ENCODE results near the gene RIMS4. TPM values are rescaled to one million over a fixed set of nuclear protein-coding genes. Genes with fewer than 3 reads are reported as not detected.

Gene RIMS4
- total RNA-seq, 1 experiment from 2014 or later, result 16.3 TPM

DNA sequence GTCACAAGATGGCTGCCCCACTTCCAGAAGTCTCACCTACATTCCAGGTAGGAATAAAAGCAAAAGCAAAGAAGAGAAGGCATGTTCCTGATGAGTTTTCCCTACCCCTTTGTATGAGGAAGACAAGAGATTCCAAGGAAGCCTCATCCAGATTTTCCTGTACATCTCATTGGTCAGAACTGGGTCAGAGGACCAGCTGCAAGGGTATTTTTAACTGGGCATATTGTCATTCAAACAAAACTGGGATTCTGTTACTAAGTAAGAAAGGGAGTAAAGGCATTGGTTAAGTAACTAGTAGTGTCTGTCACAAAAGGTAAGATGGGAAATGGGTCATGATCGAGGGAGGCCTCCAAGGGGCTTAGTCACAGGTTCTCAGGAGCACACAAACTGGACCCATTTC, 28.2 kb upstream of the RIMS4 start:
- no peak overlapping the region for H3T11ph ChIP-seq (ENCODE audit: low read length)

More for the DNA sequence above, 28.2 kb upstream of the RIMS4 start:
- Mint-ChIP-seq H3K36me3 (ENCODE audit: insufficient read depth in 1 of 3, low read depth in 3 of 3) (peaks cover 0 to 6% (median 4%) of the 10 kb centered on the region in 3 experiments; a peak in 6 of 7 replicates), H3K9me3 (peaks cover 4 to 5% of the 10 kb centered on the region in 2 experiments), H3K27ac (no peak overlapping the region), H3K4me3 (no peak overlapping the region), H3K4me1 (0 out of 4 replicates have a peak, but pooled peaks cover 0 to 6% of the 10 kb centered on the region in 2 experiments), H3K27me3 (ENCODE audit: low read depth) (peaks cover 9% of the 10 kb centered on the region; the same call in 1 of the 2 replicates)
- Histone ChIP-seq H3K4me2 (ENCODE audit: insufficient read depth, insufficient read length, low read length) (no peak overlapping the region), H3K27ac (ENCODE audit: insufficient read length, low read depth, low read length) (no peak overlapping the region), H3K27me3 (ENCODE audit: insufficient read depth, low read length) (no peaks in the 10 kb centered on the region), H2AFZ (ENCODE audit: low read length) (no peak overlapping the region), H3K4ac (ENCODE audit: low read depth, low read length) (no peak overlapping the region), H3K18ac (ENCODE audit: insufficient read length, low read depth, low read length) (no peak overlapping the region), H2BK12ac (ENCODE audit: insufficient read length, low read depth, low read length) (no peak overlapping the region), H2BK15ac (ENCODE audit: low read depth, low read length) (no peak overlapping the region), H3K56ac (ENCODE audit: insufficient read length, low read depth, low read length) (no peak overlapping the region), H4K5ac (ENCODE audit: insufficient read length, low read depth, low read length) (no peak overlapping the region), H3K23me2 (ENCODE audit: insufficient read length, low read depth, low read length, poor library complexity, severe bottlenecking) (no peaks in the 10 kb centered on the region), H3K9me3 (ENCODE audit: control insufficient read depth, low read depth, low read length) (no peaks in the 10 kb centered on the region), H4K91ac (ENCODE audit: insufficient read length, low read depth, low read length) (no peak overlapping the region), H4K8ac (replicated peaks; ENCODE audit: insufficient read length, low read depth, low read length) (no peak overlapping the region), H3K23ac (ENCODE audit: insufficient read length, low read depth, low read length) (no peak overlapping the region), H2BK5ac (ENCODE audit: insufficient read length, low read length) (no peak overlapping the region), H3K4me1 (ENCODE audit: insufficient read depth, low read length) (peaks cover 7% of the 10 kb centered on the region; the same call in 1 of the 2 replicates), H2AK5ac (ENCODE audit: insufficient read length, low read length) (no peak overlapping the region), H3K79me2 (ENCODE audit: insufficient read depth, low read length) (no peaks in the 10 kb centered on the region), H3K79me1 (ENCODE audit: insufficient read depth, low read depth, low read length, poor library complexity, severe bottlenecking) (no peaks in the 10 kb centered on the region), H4K20me1 (ENCODE audit: control insufficient read depth, insufficient read depth, insufficient read length) (no peaks in the 10 kb centered on the region), H3K9ac (ENCODE audit: extremely low read depth, insufficient read length, low read length) (no peak overlapping the region), H2BK120ac (ENCODE audit: low read depth, low read length, poor library complexity, severe bottlenecking) (no peak overlapping the region), H3K14ac (ENCODE audit: insufficient read depth, low read length) (no peak overlapping the region), H2BK20ac (ENCODE audit: low read depth, low read length, poor library complexity, severe bottlenecking) (no peak overlapping the region)
- TF ChIP-seq, protein P1, sequence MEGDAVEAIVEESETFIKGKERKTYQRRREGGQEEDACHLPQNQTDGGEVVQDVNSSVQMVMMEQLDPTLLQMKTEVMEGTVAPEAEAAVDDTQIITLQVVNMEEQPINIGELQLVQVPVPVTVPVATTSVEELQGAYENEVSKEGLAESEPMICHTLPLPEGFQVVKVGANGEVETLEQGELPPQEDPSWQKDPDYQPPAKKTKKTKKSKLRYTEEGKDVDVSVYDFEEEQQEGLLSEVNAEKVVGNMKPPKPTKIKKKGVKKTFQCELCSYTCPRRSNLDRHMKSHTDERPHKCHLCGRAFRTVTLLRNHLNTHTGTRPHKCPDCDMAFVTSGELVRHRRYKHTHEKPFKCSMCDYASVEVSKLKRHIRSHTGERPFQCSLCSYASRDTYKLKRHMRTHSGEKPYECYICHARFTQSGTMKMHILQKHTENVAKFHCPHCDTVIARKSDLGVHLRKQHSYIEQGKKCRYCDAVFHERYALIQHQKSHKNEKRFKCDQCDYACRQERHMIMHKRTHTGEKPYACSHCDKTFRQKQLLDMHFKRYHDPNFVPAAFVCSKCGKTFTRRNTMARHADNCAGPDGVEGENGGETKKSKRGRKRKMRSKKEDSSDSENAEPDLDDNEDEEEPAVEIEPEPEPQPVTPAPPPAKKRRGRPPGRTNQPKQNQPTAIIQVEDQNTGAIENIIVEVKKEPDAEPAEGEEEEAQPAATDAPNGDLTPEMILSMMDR (conservative IDR thresholded peaks at IDR 0.05), result no peak
- no CpG with 5 or more reads among the region's 1 CpG for WGBS (ENCODE audit: extremely low coverage, insufficient read length, low lambda C conversion rate)
- no peak for DNase-seq

Measured in H9 (cell line).